A172 (cell line): ENCODE measurements around the gene HSD17B14. TPM values are rescaled to one million over a fixed set of nuclear protein-coding genes. Genes with fewer than 3 reads are reported as not detected.

Experiments used
- total RNA-seq: library from RNA; depleted of rRNA; stranded (reverse); fragments of >200 nt; shearing (Covaris generic); gene quantifications from 2 replicates; pipeline ENCODE4 v1.2.3, GENCODE V29; 2014; rRNA removed

Gene HSD17B14
- total RNA-seq, 1 experiment from 2014 or later = 14.6 TPM

Other genes with a start within 250 kb of the HSD17B14 start
- gene SPACA4, start 229.7 kb downstream of the HSD17B14 start, total RNA-seq = not detected in 2 replicates
- 0.07 TPM in 1 of 2 replicates, not detected in the other for gene FAM83E, start 221.4 kb downstream of the HSD17B14 start, total RNA-seq
- gene RPL18, start 217.3 kb downstream of the HSD17B14 start, total RNA-seq = 764 and 1,035 TPM in 2 replicates
- 7.6 and 10.5 TPM in 2 replicates for gene SPHK2, start 217.0 kb downstream of the HSD17B14 start, total RNA-seq
- 2.6 and 15.5 TPM in 2 replicates for gene DBP, start 199.1 kb downstream of the HSD17B14 start, total RNA-seq
- gene CA11, start 190.3 kb downstream of the HSD17B14 start, total RNA-seq = 2.3 and 5.8 TPM in 2 replicates
- not detected in 2 replicates for gene NTN5, start 163.5 kb downstream of the HSD17B14 start, total RNA-seq
- not detected in 2 replicates for gene FUT2, start 140.5 kb downstream of the HSD17B14 start, total RNA-seq
- gene MAMSTR, start 116.8 kb downstream of the HSD17B14 start, total RNA-seq = 0.93 and 1.1 TPM in 2 replicates
- 0.07 and 0.12 TPM in 2 replicates for gene RASIP1, start 95.9 kb downstream of the HSD17B14 start, total RNA-seq
- not detected in 2 replicates for gene IZUMO1, start 89.6 kb downstream of the HSD17B14 start, total RNA-seq
- 0.81 and 0.98 TPM in 2 replicates for gene FUT1, start 83.8 kb downstream of the HSD17B14 start, total RNA-seq
- not detected in 2 replicates for gene FGF21, start 81.0 kb downstream of the HSD17B14 start, total RNA-seq
- gene BCAT2, start 25.5 kb downstream of the HSD17B14 start, total RNA-seq = 29.5 and 36.8 TPM in 2 replicates
- 1.9 and 6.9 TPM in 2 replicates for gene PLEKHA4, start 32.1 kb upstream of the HSD17B14 start, total RNA-seq
- gene PPP1R15A, start 35.9 kb upstream of the HSD17B14 start, total RNA-seq = 20.8 and 34.8 TPM in 2 replicates
- gene TULP2, start 62.3 kb upstream of the HSD17B14 start, total RNA-seq = not detected in 2 replicates
- 91.4 and 104 TPM in 2 replicates for gene NUCB1, start 63.8 kb upstream of the HSD17B14 start, total RNA-seq
- 0.10 TPM in 1 of 2 replicates, not detected in the other for gene DHDH, start 97.2 kb upstream of the HSD17B14 start, total RNA-seq
- 32.4 and 40.6 TPM in 2 replicates for gene BAX, start 118.4 kb upstream of the HSD17B14 start, total RNA-seq
- gene FTL, start 128.8 kb upstream of the HSD17B14 start, total RNA-seq = 1,818 and 2,662 TPM in 2 replicates
- gene GYS1, start 156.8 kb upstream of the HSD17B14 start, total RNA-seq = 14.1 and 18.2 TPM in 2 replicates
- 121 and 149 TPM in 2 replicates for gene RUVBL2, start 157.4 kb upstream of the HSD17B14 start, total RNA-seq
- not detected in 2 replicates for gene LHB, start 180.6 kb upstream of the HSD17B14 start, total RNA-seq
- 2.6 TPM in 1 of 2 replicates, not detected in the other for gene CGB3, start 187.8 kb upstream of the HSD17B14 start, total RNA-seq
- gene CGB2, start 195.4 kb upstream of the HSD17B14 start, total RNA-seq = not detected in 2 replicates
- not detected in 2 replicates for gene CGB1, start 200.4 kb upstream of the HSD17B14 start, total RNA-seq
- 1.3 and 3.4 TPM in 2 replicates for gene CGB5, start 207.4 kb upstream of the HSD17B14 start, total RNA-seq
- 4.7 and 8.8 TPM in 2 replicates for gene CGB8, start 212.6 kb upstream of the HSD17B14 start, total RNA-seq
- 0.43 and 1.4 TPM in 2 replicates for gene CGB7, start 221.3 kb upstream of the HSD17B14 start, total RNA-seq
- not detected in 2 replicates for gene NTF4, start 228.3 kb upstream of the HSD17B14 start, total RNA-seq
- gene KCNA7, start 236.2 kb upstream of the HSD17B14 start, total RNA-seq = not detected in 2 replicates
- gene SNRNP70, start 249.0 kb upstream of the HSD17B14 start, total RNA-seq = 143 and 174 TPM in 2 replicates